SK-N-SH (cell line): ENCODE results near the gene FUT4. TPM values are rescaled to one million over a fixed set of nuclear protein-coding genes. Genes with fewer than 3 reads are reported as not detected.

Experiments used
- CTCF ChIA-PET: fragments of 300-600, 350-600 bp; formaldehyde crosslinking; extraction: SDS; loops from one replicate; lab custom pipeline; 2021; lab: Yijun Ruan, JAX
- POLR2A ChIA-PET: fragments of 350-600 bp; sonication (Branson Sonifier 250); formaldehyde crosslinking; extraction: SDS; loops from one replicate; lab custom pipeline; 2020; ENCODE audit warnings: antibody characterized with exemption, inconsistent platforms; lab: Yijun Ruan, JAX
- DNase-seq: peaks from one replicate; pipeline ENCODE4 v3.0.0; 2012
- H2AFZ ChIP-seq: fragments of 200-600 bp; sonication (generic); 2 replicates; pipeline ENCODE4 v1.8.1; 2016; ENCODE audit warnings: antibody characterized with exemption, mild to moderate bottlenecking, low read depth
- H3F3A ChIP-seq: fragments of 200-600 bp; sonication (generic); replicated peaks from 2 replicates; pipeline ENCODE3; 2016; ENCODE audit warnings: antibody characterized with exemption, mild to moderate bottlenecking; ENCODE audit not compliant: insufficient read depth
- H3K27ac ChIP-seq, 2 experiments: fragments of 200-500 bp in 1 of 2; fragments of 200-600 bp in 1 of 2; sonication (Bioruptor generic) in 1 of 2; sonication (generic), shearing (Covaris generic) in 1 of 2; 2 replicates each; pipeline versions ENCODE4 v1.5.1 to v1.6.1; 2014 to 2016; ENCODE audit warnings: low read depth in 2 of 2, inconsistent platforms in 1 of 2, low read length in 1 of 2, mild to moderate bottlenecking in 1 of 2, mixed read lengths in 1 of 2
- H3K27me3 ChIP-seq: fragments of 200-600 bp; sonication (generic), shearing (Covaris generic); 2 replicates; pipeline ENCODE4 v1.6.1; 2016; ENCODE audit warnings: mixed run types; ENCODE audit not compliant: insufficient read depth
- H3K36me3 ChIP-seq, 2 experiments: fragments of 200-500 bp in 1 of 2; fragments of 200-600 bp in 1 of 2; sonication (Bioruptor generic) in 1 of 2; sonication (generic) in 1 of 2; replicated peaks in 1 of 2; 2 replicates each; pipeline versions ENCODE3 to v1.5.1; 2014 to 2016; ENCODE audit warnings: low read length in 1 of 2, mild to moderate bottlenecking in 1 of 2; ENCODE audit not compliant: insufficient read depth in 2 of 2, control insufficient read depth in 1 of 2
- H3K4me1 ChIP-seq, 2 experiments: fragments of 200-500 bp in 1 of 2; fragments of 200-600 bp in 1 of 2; sonication (Bioruptor generic) in 1 of 2; sonication (generic), shearing (Covaris generic) in 1 of 2; 2 replicates each; pipeline versions ENCODE4 v1.5.1 to v1.6.1; 2014 to 2016; ENCODE audit warnings: low read depth in 1 of 2, low read length in 1 of 2, mixed run types in 1 of 2; ENCODE audit not compliant: insufficient read depth in 2 of 2, control insufficient read depth in 1 of 2
- H3K4me2 ChIP-seq: fragments of 200-600 bp; sonication (generic), shearing (Covaris generic); 2 replicates; pipeline ENCODE4 v1.6.1; 2017; ENCODE audit warnings: mixed run types
- H3K4me3 ChIP-seq, 2 experiments: fragments of 200-500 bp in 1 of 2; fragments of 200-600 bp in 1 of 2; sonication (Bioruptor generic) in 1 of 2; sonication (generic), shearing (Covaris generic) in 1 of 2; 2 replicates each; pipeline versions ENCODE4 v1.5.1 to v1.8.1; 2014 to 2016; ENCODE audit warnings: low read depth in 2 of 2, inconsistent platforms in 1 of 2, low read length in 1 of 2, mild to moderate bottlenecking in 1 of 2, mixed read lengths in 1 of 2, moderate library complexity in 1 of 2
- H3K79me2 ChIP-seq: fragments of 200-600 bp; sonication (generic); 2 replicates; pipeline ENCODE4 v1.8.1; 2017; ENCODE audit warnings: mild to moderate bottlenecking; ENCODE audit not compliant: insufficient read depth
- H3K9ac ChIP-seq: fragments of 200-600 bp; sonication (generic); 2 replicates; pipeline ENCODE4 v1.6.1; 2017; ENCODE audit warnings: mixed run types
- H3K9me2 ChIP-seq: fragments of 200-600 bp; sonication (generic); 2 replicates; pipeline ENCODE4 v1.6.1; 2017; ENCODE audit warnings: mixed run types
- H3K9me3 ChIP-seq: fragments of 200-600 bp; sonication (generic); 2 replicates; pipeline ENCODE4 v1.6.1; 2017; ENCODE audit warnings: mixed run types, mild to moderate bottlenecking, moderate library complexity
- H4K20me1 ChIP-seq: fragments of 200-600 bp; sonication (generic); 2 replicates; pipeline ENCODE4 v1.6.1; 2017; ENCODE audit warnings: mild to moderate bottlenecking, mixed run types; ENCODE audit not compliant: insufficient read depth
- ELF1 ChIP-seq: IDR thresholded peaks from 2 replicates; pipeline ENCODE4 v1.4.0; 2012
- EP300 ChIP-seq, 2 experiments: IDR thresholded peaks; 2 replicates each; pipeline versions ENCODE4 v1.4.0 to v1.6.1; 2012; ENCODE audit warnings: borderline replicate concordance in 1 of 2, low read depth in 1 of 2, low read length in 1 of 2
- EZH2phosphoT487 ChIP-seq: fragments of 200-600 bp; sonication (generic); IDR thresholded peaks from 2 replicates; pipeline ENCODE4 v1.6.1; 2017; ENCODE audit warnings: low read depth, mixed run types, mild to moderate bottlenecking, antibody characterized with exemption, moderate library complexity, borderline replicate concordance
- FOSL2 ChIP-seq: IDR thresholded peaks from 2 replicates; pipeline ENCODE4 v1.4.0; 2012; ENCODE audit warnings: low read depth, mild to moderate bottlenecking, moderate library complexity, borderline replicate concordance
- GATA2 ChIP-seq: sonication (generic); formaldehyde crosslinking; IDR thresholded peaks from 2 replicates; pipeline ENCODE4 v1.5.0; 2020; ENCODE audit warnings: mild to moderate bottlenecking, missing genetic modification reagents
- IRF3 ChIP-seq: fragments of 150-350 bp; IDR thresholded peaks from 2 replicates; pipeline ENCODE4 v1.6.1; 2016; ENCODE audit warnings: mild to moderate bottlenecking, low read depth, low read length
- MAX ChIP-seq: IDR thresholded peaks from 2 replicates; pipeline ENCODE4 v1.4.0; 2012; ENCODE audit warnings: low read depth
- MEF2A ChIP-seq: IDR thresholded peaks from 2 replicates; pipeline ENCODE4 v1.4.0; 2012; ENCODE audit warnings: low read depth, borderline replicate concordance
- MXI1 ChIP-seq: IDR thresholded peaks from 2 replicates; pipeline ENCODE4 v1.6.1; 2012; ENCODE audit warnings: mild to moderate bottlenecking, low read depth, low read length, improper control_type of control experiment
- NRF1 ChIP-seq: IDR thresholded peaks from 2 replicates; pipeline ENCODE4 v1.6.1; 2012; ENCODE audit warnings: low read depth, mild to moderate bottlenecking, low read length
- REST ChIP-seq: IDR thresholded peaks from 2 replicates; pipeline ENCODE4 v1.6.1; 2012; ENCODE audit warnings: mild to moderate bottlenecking, low read depth, low read length, moderate library complexity
- SIN3A ChIP-seq: IDR thresholded peaks from 2 replicates; pipeline ENCODE4 v1.6.1; 2012; ENCODE audit warnings: low read depth, mild to moderate bottlenecking, low read length, moderate library complexity, borderline replicate concordance
- SMC3 ChIP-seq: IDR thresholded peaks from 2 replicates; pipeline ENCODE4 v1.6.1; 2012; ENCODE audit warnings: low read depth, low read length, improper control_type of control experiment
- TAF1 ChIP-seq: IDR thresholded peaks from 2 replicates; pipeline ENCODE4 v1.6.1; 2012; ENCODE audit warnings: low read depth, mild to moderate bottlenecking, low read length, moderate library complexity, borderline replicate concordance
- TEAD4 ChIP-seq: IDR thresholded peaks from 2 replicates; pipeline ENCODE4 v1.4.0; 2012; ENCODE audit warnings: mild to moderate bottlenecking, borderline replicate concordance; ENCODE audit not compliant: insufficient read depth
- USF2 ChIP-seq: fragments of 150-350 bp; IDR thresholded peaks from 2 replicates; pipeline ENCODE4 v1.6.1; 2017; ENCODE audit warnings: antibody characterized with exemption, low read length, low read depth, borderline replicate concordance
- ZBTB33 ChIP-seq: IDR thresholded peaks from 2 replicates; pipeline ENCODE4 v1.4.0; 2012; ENCODE audit warnings: low read depth, borderline replicate concordance
- WGBS: methylation state at CpG from one replicate; pipeline ENCODE4 v1.1.6; 2017; ENCODE audit warnings: low lambda C conversion rate; 5-methylcytosine and 5-hydroxymethylcytosine counted together
- polyA plus RNA-seq, 3 experiments: library from polyadenylated mRNA; depleted of rRNA; stranded (reverse); fragments of >200 nt; gene quantifications; 2 replicates each; pipeline ENCODE4 v1.2.3, GENCODE V29; 2012

Gene FUT4
- polyA plus RNA-seq, 1 of the 3 experiments (the other 2 are of a cell fraction): 1.9 TPM

GRCh38 chr11:94539420-94539819 is 4.3 kb upstream of the FUT4 start:
- no peaks in the 10 kb centered on the region for H3K27me3 ChIP-seq
- 83% methylated on average over 1 of the region's 1 CpG for WGBS
- ChIA-PET POLR2A (no interaction called here), CTCF (interaction anchor here (1.9 kb wide), 1 partner anchor 20 kb away, joined by 5 read pairs; no protein-coding TSS in a partner anchor)
- H3K4me3 ChIP-seq: no peak overlapping the region
- H3K4me2 ChIP-seq: no peak overlapping the region
- no peak overlapping the region for H2AFZ ChIP-seq
- H3K79me2 ChIP-seq: peaks cover 1% of the 10 kb centered on the region; the same call in 1 of the 2 replicates
- H3K4me1 ChIP-seq: no peaks in the 10 kb centered on the region; a peak in 1 of 4 replicates
- TF ChIP-seq ELF1 (no peak), TEAD4 (no peak), MXI1 (no peak), MEF2A (no peak), NRF1 (no peak), REST (no peak), USF2 (no peak), EZH2phosphoT487 (no peak), ZBTB33 (no peak), IRF3 (no peak), EP300 (IDR thresholded peaks at IDR 0.05; ENCODE audit: borderline replicate concordance in 1 of 2, low read depth in 1 of 2, low read length in 1 of 2) (no peak), SMC3 (no peak), MAX (no peak), TAF1 (no peak), GATA2 (no peak), FOSL2 (no peak), SIN3A (no peak)
- no peak overlapping the region for H3K27ac ChIP-seq
- H3F3A ChIP-seq: peaks cover 6% of the 10 kb centered on the region
- no peak overlapping the region for H3K9ac ChIP-seq
- H3K9me2 ChIP-seq: no peaks in the 10 kb centered on the region
- H4K20me1 ChIP-seq: no peaks in the 10 kb centered on the region
- no peaks in the 10 kb centered on the region for H3K36me3 ChIP-seq
- H3K9me3 ChIP-seq: no peaks in the 10 kb centered on the region
- DNase-seq: no peak
